GM23338 (cell line): ENCODE data around the gene PNP.

Experiments
- CREB1 ChIP-seq: fragments of 250-450 bp; sonication (Bioruptor Pico); IDR thresholded peaks from 2 replicates; pipeline ENCODE4 v1.5.0; 2020; ENCODE audit warnings: low read depth, mild to moderate bottlenecking, moderate library complexity
- EZH2 ChIP-seq: fragments of 200-600 bp; sonication (generic); IDR thresholded peaks from one replicate; pipeline ENCODE4 v1.8.0; 2017; ENCODE audit warnings: antibody characterized with exemption, mild to moderate bottlenecking, low read depth; ENCODE audit not compliant: unreplicated experiment
- EZH2phosphoT487 ChIP-seq: fragments of 200-600 bp; sonication (generic); IDR thresholded peaks from one replicate; pipeline ENCODE4 v1.8.1; 2018; ENCODE audit warnings: antibody characterized with exemption; ENCODE audit not compliant: unreplicated experiment
- JUNB ChIP-seq: IDR thresholded peaks from one replicate; pipeline ENCODE4 v1.6.1; 2016; ENCODE audit warnings: antibody characterized with exemption; ENCODE audit not compliant: unreplicated experiment
- NANOG ChIP-seq: IDR thresholded peaks from 2 replicates; pipeline ENCODE4 v1.6.1; 2016; ENCODE audit warnings: antibody characterized with exemption, borderline replicate concordance
- POLR2AphosphoS5 ChIP-seq: IDR thresholded peaks from 2 replicates; pipeline ENCODE4 v1.6.1; 2016; ENCODE audit warnings: antibody characterized with exemption, low read depth
- REST ChIP-seq: IDR thresholded peaks from one replicate; pipeline ENCODE4 v1.6.1; 2018; ENCODE audit warnings: antibody characterized with exemption; ENCODE audit not compliant: unreplicated experiment
- STAT1 ChIP-seq: IDR thresholded peaks from one replicate; pipeline ENCODE4 v1.6.1; 2016; ENCODE audit warnings: antibody characterized with exemption; ENCODE audit not compliant: unreplicated experiment
- ZNF114 ChIP-seq: fragments of 250-450 bp; sonication (Bioruptor Pico); IDR thresholded peaks from 2 replicates; pipeline ENCODE4 v1.5.0; 2020; ENCODE audit warnings: mild to moderate bottlenecking, moderate library complexity
- ZNF331 ChIP-seq: fragments of 250-450 bp; sonication (Bioruptor Pico); IDR thresholded peaks from 2 replicates; pipeline ENCODE4 v1.5.0; 2020; ENCODE audit warnings: low read depth, mild to moderate bottlenecking, moderate library complexity
- TF ChIP-seq, protein P1 (sequence below), 2 experiments: fragments of 200-600 bp in 1 of 2; sonication (generic) in 1 of 2; conservative IDR thresholded peaks; 2 replicates each; pipeline versions ENCODE4 v1.5.1 to v1.6.1; 2016 to 2017; ENCODE audit warnings: antibody characterized with exemption in 2 of 2, low read depth in 2 of 2, mild to moderate bottlenecking in 2 of 2, moderate library complexity in 1 of 2
- TF ChIP-seq, protein P2 (sequence below): IDR thresholded peaks from 2 replicates; pipeline ENCODE4 v1.6.1; 2016; ENCODE audit warnings: antibody characterized with exemption

- TF ChIP-seq, protein P1, sequence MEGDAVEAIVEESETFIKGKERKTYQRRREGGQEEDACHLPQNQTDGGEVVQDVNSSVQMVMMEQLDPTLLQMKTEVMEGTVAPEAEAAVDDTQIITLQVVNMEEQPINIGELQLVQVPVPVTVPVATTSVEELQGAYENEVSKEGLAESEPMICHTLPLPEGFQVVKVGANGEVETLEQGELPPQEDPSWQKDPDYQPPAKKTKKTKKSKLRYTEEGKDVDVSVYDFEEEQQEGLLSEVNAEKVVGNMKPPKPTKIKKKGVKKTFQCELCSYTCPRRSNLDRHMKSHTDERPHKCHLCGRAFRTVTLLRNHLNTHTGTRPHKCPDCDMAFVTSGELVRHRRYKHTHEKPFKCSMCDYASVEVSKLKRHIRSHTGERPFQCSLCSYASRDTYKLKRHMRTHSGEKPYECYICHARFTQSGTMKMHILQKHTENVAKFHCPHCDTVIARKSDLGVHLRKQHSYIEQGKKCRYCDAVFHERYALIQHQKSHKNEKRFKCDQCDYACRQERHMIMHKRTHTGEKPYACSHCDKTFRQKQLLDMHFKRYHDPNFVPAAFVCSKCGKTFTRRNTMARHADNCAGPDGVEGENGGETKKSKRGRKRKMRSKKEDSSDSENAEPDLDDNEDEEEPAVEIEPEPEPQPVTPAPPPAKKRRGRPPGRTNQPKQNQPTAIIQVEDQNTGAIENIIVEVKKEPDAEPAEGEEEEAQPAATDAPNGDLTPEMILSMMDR (conservative IDR thresholded peaks at IDR 0.05; ENCODE audit: low read depth in 2 of 2), result no peak
- TF ChIP-seq POLR2AphosphoS5, result no peak
- TF ChIP-seq EZH2phosphoT487, result no peak
- no peak for TF ChIP-seq EZH2
- TF ChIP-seq ZNF331, result no peak
- TF ChIP-seq REST, result no peak
- no peak for TF ChIP-seq STAT1
- no peak for TF ChIP-seq CREB1 (CRISPR knock-in tag)
- no peak for TF ChIP-seq JUNB
- TF ChIP-seq, protein P2, sequence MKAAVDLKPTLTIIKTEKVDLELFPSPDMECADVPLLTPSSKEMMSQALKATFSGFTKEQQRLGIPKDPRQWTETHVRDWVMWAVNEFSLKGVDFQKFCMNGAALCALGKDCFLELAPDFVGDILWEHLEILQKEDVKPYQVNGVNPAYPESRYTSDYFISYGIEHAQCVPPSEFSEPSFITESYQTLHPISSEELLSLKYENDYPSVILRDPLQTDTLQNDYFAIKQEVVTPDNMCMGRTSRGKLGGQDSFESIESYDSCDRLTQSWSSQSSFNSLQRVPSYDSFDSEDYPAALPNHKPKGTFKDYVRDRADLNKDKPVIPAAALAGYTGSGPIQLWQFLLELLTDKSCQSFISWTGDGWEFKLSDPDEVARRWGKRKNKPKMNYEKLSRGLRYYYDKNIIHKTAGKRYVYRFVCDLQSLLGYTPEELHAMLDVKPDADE, result no peak
- no peak for TF ChIP-seq ZNF114
- TF ChIP-seq NANOG, result no peak
Observed at GRCh38 chr14:20482382-20482781, 13.2 kb downstream of the PNP start.
